HG03064 (cell line): Measurements from ENCODE around the gene GPR176.
"Not testable (repeated sequence)": the region's sequence is repeated elsewhere in the genome, so short reads cannot be mapped to it uniquely, and the experiment has no call there.

ENCODE experiments used
- ATAC-seq: cut with Tn5 transposase; IDR thresholded peaks from one replicate; pipeline ENCODE4 v1.9.1; 2021; ENCODE audit warnings: low read depth; ENCODE audit not compliant: unreplicated experiment

Gene GPR176

GRCh38 chr15:39817892-39818291 lies 102.2 kb downstream of the GPR176 start:
- no peak for ATAC-seq

GRCh38 chr15:39814489-39814888 lies 105.6 kb downstream of the GPR176 start:
- ATAC-seq, result no peak

- ATAC-seq, result not testable (repeated sequence)
These were observed 107.4 kb downstream of the GPR176 start for GRCh38 chr15:39812651-39813050.

- no peak for ATAC-seq
These were observed 111.2 kb downstream of the GPR176 start for GRCh38 chr15:39808909-39809308.

DNA sequence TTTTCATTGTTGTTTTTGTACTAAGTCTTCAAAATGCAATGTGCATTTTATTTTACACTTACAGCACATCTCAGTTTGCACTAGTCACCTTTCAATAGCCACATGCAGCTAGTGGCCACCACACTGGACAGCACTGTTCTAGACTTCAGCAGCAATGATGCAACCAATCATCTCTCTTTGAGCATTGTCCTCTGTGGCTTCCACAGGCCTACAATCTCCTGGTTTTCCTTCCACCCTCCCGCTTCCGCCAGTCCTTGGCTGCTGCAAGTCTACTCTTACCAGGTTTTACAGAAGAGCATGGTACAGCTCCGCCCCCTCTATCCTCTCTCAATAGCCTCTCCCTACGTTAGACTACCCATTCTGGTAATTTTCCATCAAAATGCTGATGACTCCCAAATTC lies 112.3 kb downstream of the GPR176 start:
- ATAC-seq, result no peak

- no peak for ATAC-seq
These were observed 116.0 kb downstream of the GPR176 start for GRCh38 chr15:39804026-39804425.

- no peak for ATAC-seq
These were observed 117.0 kb downstream of the GPR176 start for GRCh38 chr15:39803016-39803415.

GRCh38 chr15:39801641-39802309 lies 118.3 kb downstream of the GPR176 start:
- ATAC-seq, result no peak

- ATAC-seq, result no peak
These were observed 120.5 kb downstream of the GPR176 start for GRCh38 chr15:39799552-39800011.

GRCh38 chr15:39798382-39798781 lies 121.7 kb downstream of the GPR176 start:
- ATAC-seq, result no peak

- no peak for ATAC-seq
These were observed 122.7 kb downstream of the GPR176 start for GRCh38 chr15:39797407-39797806.

DNA sequence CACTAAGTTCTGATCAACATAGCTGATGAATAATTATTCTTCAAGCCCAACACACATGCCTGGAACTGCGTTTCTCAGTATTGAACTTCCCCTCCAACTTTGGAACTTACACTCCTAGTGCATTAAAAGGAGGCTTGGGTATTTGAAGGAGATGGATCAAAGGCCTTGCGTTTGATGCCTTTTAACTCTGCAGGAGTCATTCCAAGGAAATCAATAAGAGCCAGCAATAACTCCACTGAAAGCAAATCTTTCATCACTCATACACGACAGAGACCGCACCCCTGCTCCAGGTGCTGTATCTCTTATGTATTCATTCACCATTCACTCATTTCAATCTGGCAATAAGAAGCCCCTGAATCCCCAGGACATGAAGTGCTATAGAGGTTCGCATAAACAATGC lies 123.5 kb downstream of the GPR176 start:
- ATAC-seq, result no peak

DNA sequence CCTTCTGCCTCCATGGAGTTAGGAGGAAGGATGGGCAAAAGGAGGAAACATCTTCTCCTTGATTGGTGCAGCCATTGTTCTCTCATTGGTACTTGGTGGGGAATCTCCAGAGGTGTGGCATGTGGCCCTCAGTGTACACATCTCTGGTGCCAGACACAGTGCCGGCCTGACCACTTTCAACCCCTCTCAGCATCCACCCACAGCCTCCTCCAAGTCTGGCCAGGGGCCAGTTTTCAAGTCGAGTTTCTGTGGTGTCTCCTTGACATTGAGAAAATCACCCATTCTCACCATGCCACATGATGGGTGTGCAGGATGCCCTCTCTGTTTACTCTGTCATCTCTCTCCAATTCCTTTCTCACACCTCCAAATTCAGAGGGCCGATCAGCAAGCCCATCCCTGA lies 124.6 kb downstream of the GPR176 start:
- ATAC-seq, result no peak

- no peak for ATAC-seq
These were observed 125.1 kb downstream of the GPR176 start for GRCh38 chr15:39794954-39795353.

- ATAC-seq, result no peak
These were observed 126.1 kb downstream of the GPR176 start for GRCh38 chr15:39793923-39794322.

- no peak for ATAC-seq
These were observed 127.2 kb downstream of the GPR176 start for GRCh38 chr15:39792844-39793335.

GRCh38 chr15:39792025-39792843 lies 127.8 kb downstream of the GPR176 start:
- no peak for ATAC-seq

DNA sequence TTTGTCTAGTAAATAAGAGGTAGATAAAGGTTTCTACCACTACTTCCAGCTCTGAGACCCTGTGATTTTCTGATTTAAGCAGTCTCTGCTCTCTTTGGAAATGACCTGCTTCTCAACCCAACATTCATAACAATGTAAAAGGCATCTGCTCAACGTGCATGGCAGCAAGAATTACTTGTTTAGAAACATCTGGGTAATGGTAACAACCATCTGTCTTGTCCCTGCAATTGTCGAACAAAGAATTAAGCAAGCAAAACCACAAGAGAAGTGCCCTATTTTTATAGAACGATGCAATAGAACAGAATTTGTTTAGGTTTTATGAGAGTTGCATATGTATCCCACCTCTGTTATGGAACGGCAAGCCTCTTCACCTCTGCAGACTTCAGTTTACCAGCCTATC lies 130.3 kb downstream of the GPR176 start:
- ATAC-seq, result no peak

DNA sequence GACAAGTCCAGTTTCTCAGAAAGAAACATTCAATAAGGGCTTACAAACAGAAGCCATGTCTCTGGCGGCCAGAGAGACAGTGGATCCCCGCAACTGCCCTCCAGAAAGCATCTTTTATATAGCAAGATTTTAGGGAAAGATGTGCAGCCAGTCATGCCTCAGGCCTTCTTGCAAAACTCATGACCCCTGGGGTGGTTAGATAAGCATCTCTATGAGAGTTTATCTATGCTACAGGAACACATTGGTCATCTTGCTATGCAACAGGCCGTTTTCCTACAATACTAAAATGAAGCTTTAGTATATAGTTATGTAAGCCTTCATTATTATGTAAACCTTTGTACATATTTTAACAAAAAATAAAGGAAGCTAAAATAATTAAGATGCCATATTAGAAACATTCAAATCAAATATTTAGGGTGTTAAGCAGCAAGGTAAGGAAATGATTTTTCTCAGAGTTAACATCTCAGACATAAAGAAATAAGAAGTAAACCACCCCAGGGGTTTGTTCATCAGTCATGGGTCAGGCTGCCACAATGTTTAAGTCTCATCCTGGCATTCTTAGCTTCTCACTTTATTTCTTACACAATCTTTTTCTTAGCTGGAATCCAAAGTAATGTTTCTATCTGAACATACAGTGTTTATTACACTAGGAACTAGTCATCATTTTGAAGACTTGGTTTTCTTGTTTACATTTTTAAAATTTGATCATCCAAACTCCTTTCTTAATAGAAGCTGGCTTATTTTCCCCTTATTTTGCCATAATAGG lies 131.1 kb downstream of the GPR176 start:
- ATAC-seq, result no peak

- ATAC-seq, result no peak
These were observed 132.0 kb downstream of the GPR176 start for GRCh38 chr15:39788108-39788507.

GRCh38 chr15:39787479-39787878 lies 132.6 kb downstream of the GPR176 start:
- no peak for ATAC-seq
